K562 (cell line): Measurements from ENCODE around the gene TMED4. TPM values are rescaled to one million over a fixed set of nuclear protein-coding genes. Genes with fewer than 3 reads are reported as not detected.

ENCODE experiments used
- ATF6 ChIP-seq: sonication (generic); formaldehyde crosslinking; IDR thresholded peaks from 2 replicates; pipeline ENCODE4 v1.4.0; 2020; ENCODE audit warnings: mild to moderate bottlenecking, missing genetic modification reagents
- CBFA2T3 ChIP-seq: fragments of 450-650 bp; IDR thresholded peaks from 2 replicates; pipeline ENCODE4 v1.6.1; 2017
- CBX3 ChIP-seq, 2 experiments: IDR thresholded peaks; 1 replicate in 1 of 2; 2 replicates in 1 of 2; pipeline ENCODE4 v1.6.1; 2012; ENCODE audit warnings: inconsistent platforms in 2 of 2, low read length in 2 of 2, borderline replicate concordance in 1 of 2, control low read depth in 1 of 2
- CREB1 ChIP-seq, 2 experiments: sonication (generic) in 1 of 2; formaldehyde crosslinking in 1 of 2; IDR thresholded peaks; 2 replicates each; pipeline versions ENCODE4 v1.6.1 to v1.8.0; 2012 to 2022; ENCODE audit warnings: inconsistent platforms in 1 of 2, mild to moderate bottlenecking in 1 of 2, missing genetic modification reagents in 1 of 2, moderate library complexity in 1 of 2
- CXXC5 ChIP-seq: fragments of 250-450 bp; sonication (Bioruptor Pico); IDR thresholded peaks from 2 replicates; pipeline ENCODE4 v1.8.0; 2022; ENCODE audit warnings: inconsistent platforms, mild to moderate bottlenecking, moderate library complexity
- DACH1 ChIP-seq: fragments of 450-650 bp; IDR thresholded peaks from 2 replicates; pipeline ENCODE4 v1.6.1; 2018; ENCODE audit not compliant: partially characterized antibody
- DMBX1 ChIP-seq: fragments of 250-450 bp; sonication (Bioruptor Pico); IDR thresholded peaks from 2 replicates; pipeline ENCODE4 v1.8.0; 2022; ENCODE audit warnings: inconsistent platforms, mild to moderate bottlenecking, moderate library complexity, borderline replicate concordance
- HMG20A ChIP-seq: fragments of 450-650 bp; formaldehyde crosslinking; conservative IDR thresholded peaks from 2 replicates; pipeline ENCODE4 v1.4.0; 2020; ENCODE audit warnings: mild to moderate bottlenecking, mixed read lengths
- MAFF ChIP-seq: IDR thresholded peaks from 2 replicates; pipeline ENCODE4 v1.6.1; 2012; ENCODE audit warnings: low read length, improper control_type of control experiment
- MCM2 ChIP-seq: fragments of 450-650 bp; IDR thresholded peaks from 2 replicates; pipeline ENCODE4 v1.6.1; 2017; ENCODE audit warnings: low read depth, mild to moderate bottlenecking
- MTF1 ChIP-seq: fragments of 250-450 bp; sonication (Bioruptor Pico); IDR thresholded peaks from 2 replicates; pipeline ENCODE4 v1.9.0; 2021; ENCODE audit warnings: moderate library complexity, mild to moderate bottlenecking, inconsistent platforms, borderline replicate concordance
- MYC ChIP-seq, 2 experiments: fragments of 250-450 bp in 1 of 2; sonication (Bioruptor Pico) in 1 of 2; IDR thresholded peaks; 2 replicates each; pipeline versions ENCODE4 v1.5.1 to v1.6.1; 2012 to 2021; ENCODE audit warnings: low read depth in 2 of 2, borderline replicate concordance in 1 of 2, improper control_type of control experiment in 1 of 2, low read length in 1 of 2, mild to moderate bottlenecking in 1 of 2, moderate library complexity in 1 of 2
- MYNN ChIP-seq, 2 experiments: sonication (generic); formaldehyde crosslinking in 1 of 2; IDR thresholded peaks; 2 replicates each; pipeline versions ENCODE4 v1.5.0 to v1.6.1; 2016 to 2020; ENCODE audit warnings: antibody characterized with exemption in 1 of 2, missing genetic modification reagents in 1 of 2
- NFRKB ChIP-seq: fragments of 450-650 bp; IDR thresholded peaks from 2 replicates; pipeline ENCODE4 v1.6.1; 2016; ENCODE audit warnings: low read depth
- NKRF ChIP-seq: fragments of 450-650 bp; IDR thresholded peaks from 2 replicates; pipeline ENCODE4 v1.6.1; 2016; ENCODE audit warnings: borderline replicate concordance
- RAD21 ChIP-seq, 2 experiments: fragments of 250-450 bp in 1 of 2; fragments of 450-650 bp in 1 of 2; sonication (Bioruptor Pico) in 1 of 2; formaldehyde crosslinking in 1 of 2; IDR thresholded peaks in 1 of 2; conservative IDR thresholded peaks in 1 of 2; 2 replicates each; pipeline versions ENCODE4 v1.4.0 to v1.8.0; 2020 to 2022; ENCODE audit warnings: mild to moderate bottlenecking in 2 of 2, moderate library complexity in 1 of 2
- RAD51 ChIP-seq: fragments of 450-650 bp; IDR thresholded peaks from 2 replicates; pipeline ENCODE4 v1.7.1; 2016; ENCODE audit warnings: low read depth, mild to moderate bottlenecking, borderline replicate concordance
- RBFOX2 ChIP-seq: fragments of 200-400 bp; formaldehyde crosslinking; IDR thresholded peaks from 2 replicates; pipeline ENCODE4 v1.6.1; 2017; ENCODE audit warnings: low read depth, mild to moderate bottlenecking, low read length, moderate library complexity
- TBL1XR1 ChIP-seq, 2 experiments: IDR thresholded peaks; 2 replicates each; pipeline ENCODE4 v1.6.1; 2012; ENCODE audit warnings: improper control_type of control experiment in 2 of 2, low read length in 2 of 2, mild to moderate bottlenecking in 1 of 2
- YY1 ChIP-seq, 3 experiments: IDR thresholded peaks; 2 replicates each; pipeline ENCODE4 v1.6.1; 2011; ENCODE audit warnings: low read length in 2 of 3, mild to moderate bottlenecking in 2 of 3, moderate library complexity in 2 of 3, borderline replicate concordance in 1 of 3, control low read depth in 1 of 3, low read depth in 1 of 3; ENCODE audit not compliant: insufficient read depth in 3 of 3, insufficient replicate concordance in 2 of 3, control insufficient read depth in 1 of 3, insufficient read length in 1 of 3; ENCODE audit errors: extremely low read depth in 1 of 3
- ZNF277 ChIP-seq: fragments of 250-450 bp; sonication (Bioruptor Pico); IDR thresholded peaks from 2 replicates; pipeline ENCODE4 v1.8.0; 2022; ENCODE audit warnings: inconsistent platforms, mild to moderate bottlenecking, moderate library complexity, borderline replicate concordance
- polyA plus RNA-seq, 8 experiments: library from polyadenylated mRNA; depleted of rRNA in 4 of 8; stranded (reverse) in 5 of 8; unstranded in 3 of 8; fragments of >200 nt; fragmentation: Nextera tagmentation in 2 of 8; fragmentation: Illumina TruSeq in 1 of 8; extraction: Ambion mirVana in 2 of 8; extraction: Trizol in 1 of 8; gene quantifications; 2 replicates each; pipeline versions ENCODE4 v1.2.1 to v1.2.3, GENCODE V29; 2011 to 2014; ENCODE audit warnings: inconsistent platforms in 1 of 8, missing spikeins in 1 of 8
- total RNA-seq, 7 experiments: library from RNA; depleted of rRNA in 6 of 7; stranded (reverse); fragments of >200 nt in 6 of 7; fragmentation: Illumina TruSeq in 2 of 7; extraction: Trizol in 2 of 7; gene quantifications; 2 replicates each; pipeline versions ENCODE4 v1.2.1 to v1.2.3, GENCODE V29; 2011 to 2021; ENCODE audit warnings: low replicate concordance in 1 of 7

The TMED4 gene
- total and polyA plus RNA-seq, 9 of the 15 experiments (the other 6 are each of a cell fraction or from before 2014, with no cell fraction given), result 20.3 to 64.0 (median 42.1) TPM

- 0 out of 2 replicates have a peak, but pooled peaks have one; percentile 13 for TF ChIP-seq MYNN (IDR thresholded peaks at IDR 0.05)
- TF ChIP-seq MYNN (CRISPR knock-in tag; IDR thresholded peaks at IDR 0.05), result no peak
- peak; percentile 51; the same call in 1 of the 2 replicates for TF ChIP-seq MYC (IDR thresholded peaks at IDR 0.05; ENCODE audit: low read depth, low read length)
- no peak for TF ChIP-seq MYC (CRISPR knock-in tag; IDR thresholded peaks at IDR 0.05; ENCODE audit: borderline replicate concordance, low read depth)
- TF ChIP-seq RAD51, result no peak
- no peak for TF ChIP-seq TBL1XR1 (IDR thresholded peaks at IDR 0.05; ENCODE audit: low read length in 2 of 2)
- TF ChIP-seq YY1 (IDR thresholded peaks at IDR 0.05; ENCODE audit: borderline replicate concordance in 1 of 3, control insufficient read depth in 1 of 3, extremely low read depth in 1 of 3, insufficient read depth in 3 of 3, insufficient read length in 1 of 3, insufficient replicate concordance in 2 of 3, low read depth in 1 of 3, low read length in 2 of 3), result peak in 2 of 3 experiments; percentile 52 to 59
- TF ChIP-seq MCM2, result no peak
- no peak for TF ChIP-seq DMBX1 (CRISPR knock-in tag)
- no peak for TF ChIP-seq CREB1 (IDR thresholded peaks at IDR 0.05)
- peak; percentile 16; the same call in 1 of the 2 replicates for TF ChIP-seq CREB1 (CRISPR knock-in tag; IDR thresholded peaks at IDR 0.05)
- no peak for TF ChIP-seq NKRF
- no peak for TF ChIP-seq MAFF
- peak; percentile 47; the same call in 1 of the 2 replicates for TF ChIP-seq RBFOX2
- TF ChIP-seq HMG20A (CRISPR knock-in tag), result no peak
- no peak for TF ChIP-seq ATF6 (CRISPR knock-in tag)
- no peak for TF ChIP-seq ZNF277
- TF ChIP-seq CXXC5 (CRISPR knock-in tag), result no peak
- no peak for TF ChIP-seq MTF1
- no peak for TF ChIP-seq NFRKB
- TF ChIP-seq RAD21 (CRISPR knock-in tag; conservative IDR thresholded peaks at IDR 0.05 in 1 of 2, IDR thresholded peaks at IDR 0.05 in 1 of 2), result peak; percentile 69 to 77
- 0 out of 2 replicates have a peak, but pooled peaks have one; percentile 15 for TF ChIP-seq CBFA2T3
- TF ChIP-seq DACH1, result peak; percentile 72
- 0 out of 3 replicates have a peak, but pooled peaks of 1 of the 2 experiments have one; percentile 50 for TF ChIP-seq CBX3 (IDR thresholded peaks at IDR 0.05; ENCODE audit: borderline replicate concordance in 1 of 2, low read length in 2 of 2)
These were observed 16.8 kb downstream of the TMED4 start (continued) for GRCh38 chr7:44565097-44565794.
